A549 (cell line): ENCODE results near the gene CASP7. TPM values are rescaled to one million over a fixed set of nuclear protein-coding genes. Genes with fewer than 3 reads are reported as not detected.

Source experiments
- ATAC-seq, 2 experiments: fragments of 200-7000 bp in 1 of 2; fragments of >200 bp in 1 of 2; cut with Nextera tagmentation in 1 of 2; cut with Tn5 transposase in 1 of 2; 3 replicates each; pipeline versions ENCODE4 v1.8.0 to v1.9.1; 2018 to 2020; ENCODE audit warnings: mild to moderate bottlenecking in 1 of 2, moderate library complexity in 1 of 2
- CTCF ChIA-PET: fragments of 300-600 bp; sonication (Branson Sonifier 250); formaldehyde crosslinking; extraction: SDS; loops from one replicate; lab custom pipeline; 2021; ENCODE audit warnings: antibody characterized with exemption, inconsistent platforms; lab: Yijun Ruan, JAX
- POLR2A ChIA-PET: fragments of 350-600 bp; formaldehyde crosslinking; extraction: SDS; loops from one replicate; lab custom pipeline; 2021; ENCODE audit warnings: antibody characterized with exemption, inconsistent platforms; lab: Yijun Ruan, JAX
- DNase-seq, 2 experiments: peaks; one replicate each; pipeline versions ENCODE4 v3.0.0 to v3.0.0-alpha.2; 2011 to 2016; ENCODE audit warnings: low read depth in 1 of 2, low spot score in 1 of 2
- FAIRE-seq: peaks from 2 replicates; lab custom pipeline; 2011; peaks lifted over from hg19 to GRCh38; lab: Jason Lieb, UNC
- H3K27ac ChIP-seq, 2 experiments: fragments of >200 bp; sonication (Bioruptor Twin); formaldehyde crosslinking; 3 replicates each; pipeline ENCODE4 v1.5.1; 2016 to 2017
- H3K4me1 ChIP-seq: fragments of >200 bp; sonication (Bioruptor Twin); formaldehyde crosslinking; 3 replicates; pipeline ENCODE4 v1.6.1; 2016
- H3K4me2 ChIP-seq: fragments of >200 bp; sonication (Bioruptor Twin); formaldehyde crosslinking; 3 replicates; pipeline ENCODE4 v1.6.1; 2016
- H3K4me3 ChIP-seq: fragments of >200 bp; sonication (Bioruptor Twin); formaldehyde crosslinking; 3 replicates; pipeline ENCODE4 v1.5.1; 2016
- H3K9me3 ChIP-seq: fragments of >200 bp; sonication (Bioruptor Twin); formaldehyde crosslinking; 3 replicates; pipeline ENCODE4 v1.6.1; 2016
- CHD4 ChIP-seq: fragments of 200-600 bp; sonication (generic); IDR thresholded peaks from 2 replicates; pipeline ENCODE4 v1.6.1; 2016; ENCODE audit warnings: antibody characterized with exemption, mild to moderate bottlenecking, borderline replicate concordance
- EHF ChIP-seq: fragments of 250-450 bp; sonication (Bioruptor Pico); IDR thresholded peaks from 2 replicates; pipeline ENCODE4 v1.5.0; 2020; ENCODE audit warnings: mild to moderate bottlenecking
- EHMT2 ChIP-seq: fragments of 200-600 bp; sonication (generic); IDR thresholded peaks from 2 replicates; pipeline ENCODE4 v1.6.1; 2016; ENCODE audit warnings: antibody characterized with exemption, low read depth, mild to moderate bottlenecking, moderate library complexity
- EP300 ChIP-seq, 2 experiments: fragments of >200 bp; sonication (Bioruptor Twin); formaldehyde crosslinking; IDR thresholded peaks; 2 replicates in 1 of 2; 3 replicates in 1 of 2; pipeline ENCODE4 v1.6.1; 2016 to 2017
- FOSL2 ChIP-seq, 2 experiments: fragments of 450-650 bp in 1 of 2; fragments of >200 bp in 1 of 2; sonication (Bioruptor Twin) in 1 of 2; formaldehyde crosslinking; IDR thresholded peaks; 2 replicates each; pipeline versions ENCODE4 v1.5.0 to v1.6.1; 2016 to 2020; ENCODE audit warnings: mild to moderate bottlenecking in 1 of 2, moderate library complexity in 1 of 2
- HDAC2 ChIP-seq: fragments of 200-600 bp; sonication (generic); IDR thresholded peaks from 2 replicates; pipeline ENCODE4 v1.6.1; 2016
- HEYL ChIP-seq: fragments of 250-450 bp; sonication (Bioruptor Pico); IDR thresholded peaks from 2 replicates; pipeline ENCODE4 v1.8.0; 2021; ENCODE audit warnings: mild to moderate bottlenecking, moderate library complexity
- HOXB13 ChIP-seq: fragments of 250-450 bp; sonication (Bioruptor Pico); IDR thresholded peaks from 2 replicates; pipeline ENCODE4 v1.5.0; 2020; ENCODE audit warnings: low read depth, mild to moderate bottlenecking, moderate library complexity
- JUNB ChIP-seq: fragments of >200 bp; sonication (Bioruptor Twin); formaldehyde crosslinking; IDR thresholded peaks from 2 replicates; pipeline ENCODE4 v1.6.1; 2016
- MAFK ChIP-seq: fragments of 450-650 bp; IDR thresholded peaks from 2 replicates; pipeline ENCODE4 v1.6.1; 2014; ENCODE audit not compliant: partially characterized antibody
- MAZ ChIP-seq: fragments of 150-350 bp; IDR thresholded peaks from 2 replicates; pipeline ENCODE4 v1.6.1; 2014; ENCODE audit warnings: antibody characterized with exemption, low read depth, low read length, borderline replicate concordance
- MYC ChIP-seq: IDR thresholded peaks from 2 replicates; pipeline ENCODE4 v1.6.1; 2012; ENCODE audit warnings: mild to moderate bottlenecking, inconsistent platforms, low read length, improper control_type of control experiment, borderline replicate concordance
- NFE2L2 ChIP-seq: fragments of 150-350 bp; conservative IDR thresholded peaks from 2 replicates; pipeline ENCODE4 v1.6.1; 2014; ENCODE audit warnings: low read length
- POLR2A ChIP-seq: IDR thresholded peaks from 2 replicates; pipeline ENCODE4 v1.6.1; 2012; ENCODE audit warnings: mild to moderate bottlenecking, low read length
- POLR2AphosphoS2 ChIP-seq: conservative IDR thresholded peaks from 2 replicates; pipeline ENCODE4 v1.6.1; 2012; ENCODE audit warnings: low read length, improper control_type of control experiment, inconsistent platforms
- RAD21 ChIP-seq, 2 experiments: fragments of >200 bp in 1 of 2; sonication (Bioruptor Twin) in 1 of 2; formaldehyde crosslinking in 1 of 2; IDR thresholded peaks in 1 of 2; conservative IDR thresholded peaks in 1 of 2; 2 replicates in 1 of 2; 3 replicates in 1 of 2; pipeline ENCODE4 v1.6.1; 2012 to 2018; ENCODE audit warnings: inconsistent platforms in 1 of 2
- RARB ChIP-seq: fragments of 250-450 bp; sonication (Bioruptor Pico); IDR thresholded peaks from 2 replicates; pipeline ENCODE4 v1.8.0; 2021; ENCODE audit warnings: mild to moderate bottlenecking, moderate library complexity
- RFX5 ChIP-seq: fragments of 450-650 bp; IDR thresholded peaks from 2 replicates; pipeline ENCODE4 v1.7.1; 2014; ENCODE audit warnings: antibody characterized with exemption, mild to moderate bottlenecking, moderate library complexity
- RNF2 ChIP-seq: fragments of 200-600 bp; sonication (generic); IDR thresholded peaks from 2 replicates; pipeline ENCODE4 v1.6.1; 2016; ENCODE audit warnings: low read depth, mild to moderate bottlenecking, antibody characterized with exemption, moderate library complexity, borderline replicate concordance
- TFCP2L1 ChIP-seq: fragments of 250-450 bp; sonication (Bioruptor Pico); IDR thresholded peaks from 2 replicates; pipeline ENCODE4 v1.5.0; 2021; ENCODE audit warnings: mild to moderate bottlenecking
- TP53 ChIP-seq: fragments of 250-450 bp; sonication (Bioruptor Pico); IDR thresholded peaks from 2 replicates; pipeline ENCODE4 v1.5.0; 2021; ENCODE audit warnings: mild to moderate bottlenecking, moderate library complexity
- ZNF302 ChIP-seq: fragments of 250-450 bp; sonication (Bioruptor Pico); IDR thresholded peaks from 2 replicates; pipeline ENCODE4 v1.9.0; 2021; ENCODE audit warnings: inconsistent platforms, mild to moderate bottlenecking, moderate library complexity
- WGBS: methylation state at CpG from one replicate; pipeline ENCODE4 v1.1.6; 2017; ENCODE audit errors: missing lambda C conversion rate; 5-methylcytosine and 5-hydroxymethylcytosine counted together
- polyA plus RNA-seq, 4 experiments: library from polyadenylated mRNA; depleted of rRNA in 3 of 4; stranded (reverse); fragments of >200 nt; fragmentation: RNase III in 1 of 4; extraction: RNeasy Plus Mini Kit Qiagen cat#74134 plus additional on column Dnase treatment in 1 of 4; gene quantifications; 2 replicates in 3 of 4; 3 replicates in 1 of 4; pipeline ENCODE4 v1.2.3, GENCODE V29; 2011 to 2017
- TF ChIP-seq, protein P1 (sequence below): IDR thresholded peaks from 2 replicates; pipeline ENCODE4 v1.6.1; 2012
- TF ChIP-seq, protein P2 (sequence below): fragments of >200 bp; sonication (Bioruptor Twin); formaldehyde crosslinking; IDR thresholded peaks from 2 replicates; pipeline ENCODE4 v1.6.1; 2016
- TF ChIP-seq, protein P3 (sequence below): fragments of 200-600 bp; sonication (generic); IDR thresholded peaks from 2 replicates; pipeline ENCODE4 v1.6.1; 2016; ENCODE audit warnings: antibody characterized with exemption, mild to moderate bottlenecking, moderate library complexity
- TF ChIP-seq, protein P4 (sequence below): IDR thresholded peaks from 2 replicates; pipeline ENCODE4 v1.6.1; 2012

Gene CASP7
- polyA plus RNA-seq, 2 of the 4 experiments (the other 2 are of a cell fraction) = 22.6 to 29.7 TPM

DNA sequence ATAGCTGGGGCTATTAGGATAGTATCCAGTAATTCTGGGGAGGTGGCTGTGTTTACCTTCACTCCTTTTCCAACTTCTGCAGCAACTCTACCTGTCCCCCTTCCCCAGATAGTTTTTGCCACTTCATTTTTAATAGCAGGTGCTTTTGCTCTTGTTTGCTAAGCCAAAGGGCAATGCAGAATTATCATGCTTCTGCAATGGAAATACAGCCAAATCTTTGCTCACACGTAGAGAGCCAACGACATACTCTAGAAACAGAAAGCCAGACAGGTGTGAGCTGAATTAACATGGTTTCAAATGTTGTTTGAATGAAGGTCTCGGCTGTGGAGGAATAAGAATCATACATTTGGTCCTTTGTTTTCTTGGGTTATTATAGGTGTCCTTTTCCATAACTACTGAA, 86.2 kb downstream of the CASP7 start:
- H3K9me3 ChIP-seq = peaks cover 6% of the 10 kb centered on the region; the same call in 1 of the 3 replicates
- no peak overlapping the region for H3K27ac ChIP-seq
- TF ChIP-seq POLR2AphosphoS2 = no peak
- no peak for TF ChIP-seq MAZ
- TF ChIP-seq RAD21 (conservative IDR thresholded peaks at IDR 0.05 in 1 of 2, IDR thresholded peaks at IDR 0.05 in 1 of 2) = no peak
- no peak for TF ChIP-seq NFE2L2
- TF ChIP-seq, protein P1, sequence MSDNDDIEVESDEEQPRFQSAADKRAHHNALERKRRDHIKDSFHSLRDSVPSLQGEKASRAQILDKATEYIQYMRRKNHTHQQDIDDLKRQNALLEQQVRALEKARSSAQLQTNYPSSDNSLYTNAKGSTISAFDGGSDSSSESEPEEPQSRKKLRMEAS = no peak
- TF ChIP-seq RFX5 = no peak
- TF ChIP-seq MAFK = no peak
- no peak for TF ChIP-seq FOSL2 (IDR thresholded peaks at IDR 0.05)
- TF ChIP-seq FOSL2 (CRISPR knock-in tag; IDR thresholded peaks at IDR 0.05) = no peak
- TF ChIP-seq EHF (CRISPR knock-in tag) = no peak
- TF ChIP-seq RNF2 = no peak
- no peak for TF ChIP-seq POLR2A
- no peak for TF ChIP-seq HOXB13
- TF ChIP-seq RARB (CRISPR knock-in tag) = no peak
- TF ChIP-seq HDAC2 = no peak
- no peak for TF ChIP-seq JUNB
- TF ChIP-seq, protein P2, sequence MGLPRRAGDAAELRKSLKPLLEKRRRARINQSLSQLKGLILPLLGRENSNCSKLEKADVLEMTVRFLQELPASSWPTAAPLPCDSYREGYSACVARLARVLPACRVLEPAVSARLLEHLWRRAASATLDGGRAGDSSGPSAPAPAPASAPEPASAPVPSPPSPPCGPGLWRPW = no peak
- no peak for TF ChIP-seq TP53 (CRISPR knock-in tag)
- no peak for TF ChIP-seq EHMT2
- TF ChIP-seq HEYL (CRISPR knock-in tag) = no peak
- ChIA-PET POLR2A (no interaction called here), CTCF (interaction anchor here (1.1 kb wide), 1 partner anchor 9 kb away, joined by 5 read pairs; no protein-coding TSS in a partner anchor)
- FAIRE-seq (no peak), DNase-seq (no peak), ATAC-seq (no peak)
- H3K4me1 ChIP-seq = no peaks in the 10 kb centered on the region
- H3K4me3 ChIP-seq = no peak overlapping the region
- WGBS = 41% methylated on average over 3 of the region's 3 CpGs
- no peak overlapping the region for H3K4me2 ChIP-seq

DNA sequence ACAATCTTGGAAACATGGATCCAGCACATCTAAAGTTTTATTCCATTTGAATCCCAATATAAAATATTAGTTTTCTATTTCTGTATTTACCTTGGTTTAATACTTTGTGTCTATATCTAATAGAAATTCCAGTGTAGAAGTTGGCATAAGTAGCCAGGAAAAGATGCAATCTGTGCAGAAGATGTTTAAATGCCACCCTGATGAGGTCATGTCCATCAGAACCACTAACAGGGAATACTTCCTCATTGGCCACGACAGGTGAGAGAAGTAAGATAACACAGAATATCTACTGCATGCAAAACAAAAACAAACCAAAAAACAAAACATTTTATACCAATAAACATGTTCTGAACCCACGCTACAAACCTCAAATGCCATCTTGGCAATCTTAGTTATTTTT, 87.5 kb downstream of the CASP7 start:
- Histone ChIP-seq H3K4me2 (no peak overlapping the region), H3K9me3 (peaks cover 6% of the 10 kb centered on the region; the same call in 1 of the 3 replicates), H3K4me1 (no peaks in the 10 kb centered on the region)
- CTCF ChIA-PET = interaction anchor here (1.1 to 1.5 kb wide), 3 partner anchors 10 to 32 kb away, joined by 3 to 6 read pairs (median 5); no protein-coding TSS in a partner anchor
- ATAC-seq = no peak
- no peak for DNase-seq
- FAIRE-seq = no peak
- POLR2A ChIA-PET = no interaction called here
- 66% methylated on average over 2 of the region's 2 CpGs for WGBS
- no peak for TF ChIP-seq MYC
- TF ChIP-seq MAZ = no peak
- TF ChIP-seq EP300 (IDR thresholded peaks at IDR 0.05) = no peak
- TF ChIP-seq, protein P3, sequence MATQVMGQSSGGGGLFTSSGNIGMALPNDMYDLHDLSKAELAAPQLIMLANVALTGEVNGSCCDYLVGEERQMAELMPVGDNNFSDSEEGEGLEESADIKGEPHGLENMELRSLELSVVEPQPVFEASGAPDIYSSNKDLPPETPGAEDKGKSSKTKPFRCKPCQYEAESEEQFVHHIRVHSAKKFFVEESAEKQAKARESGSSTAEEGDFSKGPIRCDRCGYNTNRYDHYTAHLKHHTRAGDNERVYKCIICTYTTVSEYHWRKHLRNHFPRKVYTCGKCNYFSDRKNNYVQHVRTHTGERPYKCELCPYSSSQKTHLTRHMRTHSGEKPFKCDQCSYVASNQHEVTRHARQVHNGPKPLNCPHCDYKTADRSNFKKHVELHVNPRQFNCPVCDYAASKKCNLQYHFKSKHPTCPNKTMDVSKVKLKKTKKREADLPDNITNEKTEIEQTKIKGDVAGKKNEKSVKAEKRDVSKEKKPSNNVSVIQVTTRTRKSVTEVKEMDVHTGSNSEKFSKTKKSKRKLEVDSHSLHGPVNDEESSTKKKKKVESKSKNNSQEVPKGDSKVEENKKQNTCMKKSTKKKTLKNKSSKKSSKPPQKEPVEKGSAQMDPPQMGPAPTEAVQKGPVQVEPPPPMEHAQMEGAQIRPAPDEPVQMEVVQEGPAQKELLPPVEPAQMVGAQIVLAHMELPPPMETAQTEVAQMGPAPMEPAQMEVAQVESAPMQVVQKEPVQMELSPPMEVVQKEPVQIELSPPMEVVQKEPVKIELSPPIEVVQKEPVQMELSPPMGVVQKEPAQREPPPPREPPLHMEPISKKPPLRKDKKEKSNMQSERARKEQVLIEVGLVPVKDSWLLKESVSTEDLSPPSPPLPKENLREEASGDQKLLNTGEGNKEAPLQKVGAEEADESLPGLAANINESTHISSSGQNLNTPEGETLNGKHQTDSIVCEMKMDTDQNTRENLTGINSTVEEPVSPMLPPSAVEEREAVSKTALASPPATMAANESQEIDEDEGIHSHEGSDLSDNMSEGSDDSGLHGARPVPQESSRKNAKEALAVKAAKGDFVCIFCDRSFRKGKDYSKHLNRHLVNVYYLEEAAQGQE = no peak
- no peak for TF ChIP-seq CHD4
- no peak for TF ChIP-seq ZNF302 (CRISPR knock-in tag)
- TF ChIP-seq, protein P4, sequence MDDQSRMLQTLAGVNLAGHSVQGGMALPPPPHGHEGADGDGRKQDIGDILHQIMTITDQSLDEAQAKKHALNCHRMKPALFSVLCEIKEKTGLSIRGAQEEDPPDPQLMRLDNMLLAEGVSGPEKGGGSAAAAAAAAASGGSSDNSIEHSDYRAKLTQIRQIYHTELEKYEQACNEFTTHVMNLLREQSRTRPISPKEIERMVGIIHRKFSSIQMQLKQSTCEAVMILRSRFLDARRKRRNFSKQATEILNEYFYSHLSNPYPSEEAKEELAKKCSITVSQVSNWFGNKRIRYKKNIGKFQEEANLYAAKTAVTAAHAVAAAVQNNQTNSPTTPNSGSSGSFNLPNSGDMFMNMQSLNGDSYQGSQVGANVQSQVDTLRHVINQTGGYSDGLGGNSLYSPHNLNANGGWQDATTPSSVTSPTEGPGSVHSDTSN = no peak
- TF ChIP-seq TFCP2L1 (CRISPR knock-in tag) = no peak
- TF ChIP-seq, all 56 proteins: peak for 0
- Histone ChIP-seq H3K4me3 (no peak overlapping the region), H3K27ac (no peak overlapping the region)
